T-helper 17 cell (primary cell): Measurements from ENCODE around the gene PROK1. TPM values are rescaled to one million over a fixed set of nuclear protein-coding genes. Genes with fewer than 3 reads are reported as not detected.
A peak's percentile ranks its signal among the peaks of the same experiment; 100 is the strongest.
"Not testable (repeated sequence)": the region's sequence is repeated elsewhere in the genome, so short reads cannot be mapped to it uniquely, and the experiment has no call there.

Source experiments
- ATAC-seq: fragments of 150-1000 bp; cut with Tn5 transposase; 2 replicates; pipeline ENCODE4 v1.10.0; 2021; ENCODE audit warnings: mild to moderate bottlenecking, moderate library complexity
- DNase-seq, 3 donors: peaks; one replicate each; pipeline versions ENCODE4 v3.0.0 to v3.0.0-alpha.2; 2020 to 2021
- H3K9me3 ChIP-seq: one replicate; pipeline ENCODE4 v1.7.0; 2013; ENCODE audit warnings: low read length, mild to moderate bottlenecking; ENCODE audit not compliant: control insufficient read depth, poor library complexity, severe bottlenecking
- H3K27ac Mint-ChIP-seq: one replicate; pipeline ENCODE4 v1.8.0; 2022; ENCODE audit warnings: mild to moderate bottlenecking, moderate library complexity, mixed read lengths
- H3K27me3 Mint-ChIP-seq: one replicate; pipeline ENCODE4 v1.8.0; 2022; ENCODE audit warnings: mixed read lengths
- H3K36me3 Mint-ChIP-seq: one replicate; pipeline ENCODE4 v1.8.0; 2022; ENCODE audit warnings: low read depth, mixed read lengths
- H3K4me1 Mint-ChIP-seq: one replicate; pipeline ENCODE4 v1.8.0; 2022; ENCODE audit warnings: mild to moderate bottlenecking, mixed read lengths
- H3K4me3 Mint-ChIP-seq: one replicate; pipeline ENCODE4 v1.8.0; 2022; ENCODE audit warnings: mild to moderate bottlenecking, moderate library complexity, mixed read lengths
- total RNA-seq, 4 donors: library from RNA in 2 of 4; stranded (reverse) in 2 of 4; gene quantifications; one replicate each; pipeline ENCODE4 v1.2.3 and lab custom pipeline; 2022 to 2026

PROK1 gene
- not detected for total RNA-seq
- total RNA-seq (lab: John Stamatoyannopoulos, UW): 0 to 0.23 reads per million in 2 donors

DNA sequence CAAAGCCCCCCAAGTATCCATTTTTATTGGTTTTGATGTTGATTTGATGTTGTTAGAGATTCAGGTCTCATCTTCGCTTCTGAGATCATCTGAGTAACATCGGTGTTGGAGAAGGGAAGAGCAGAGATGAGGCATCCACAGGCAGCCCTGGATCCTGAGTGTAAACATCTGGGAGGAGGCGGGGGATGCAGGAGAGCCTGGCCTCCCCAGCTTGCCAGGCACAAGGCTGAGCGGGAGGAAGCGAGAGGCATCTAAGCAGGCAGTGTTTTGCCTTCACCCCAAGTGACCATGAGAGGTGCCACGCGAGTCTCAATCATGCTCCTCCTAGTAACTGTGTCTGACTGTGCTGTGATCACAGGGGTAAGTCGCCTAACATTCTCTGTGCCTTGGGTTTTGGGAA, at the start of gene PROK1:
Gene PROK1, plus strand, starts transcription at position 221 of the 400 bp plus-strand sequence. Its CDS starts 68 bp downstream, at position 289.
- no peak for ATAC-seq
- H3K27ac Mint-ChIP-seq: peak within 1 kb of the TSS; percentile 32

DNA sequence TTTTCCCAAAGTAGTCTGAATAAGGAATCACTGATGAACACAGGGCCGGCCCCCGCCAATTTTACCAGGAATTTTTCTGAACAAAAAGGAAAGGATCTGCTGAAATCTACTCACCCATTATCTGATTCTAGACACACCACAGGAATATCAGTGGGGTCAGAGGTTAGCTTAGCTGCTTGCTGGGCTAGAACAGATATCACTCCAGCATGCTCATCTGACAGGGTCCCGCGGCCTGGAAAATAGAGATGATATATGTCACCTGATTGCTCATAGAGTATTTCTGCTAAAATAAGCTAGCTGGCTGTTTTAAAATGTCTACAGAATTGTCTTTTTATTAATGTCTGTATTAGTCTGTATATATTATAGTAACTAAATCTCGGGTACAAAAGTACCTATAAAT, 47.1 kb upstream of the PROK1 start:
- H3K4me3 Mint-ChIP-seq: no peak overlapping the region
- peaks cover 15% of the 10 kb centered on the region for H3K4me1 Mint-ChIP-seq
- peaks cover 3% of the 10 kb centered on the region for H3K36me3 Mint-ChIP-seq
- no peaks in the 10 kb centered on the region for H3K27me3 Mint-ChIP-seq
- no peaks in the 10 kb centered on the region for H3K9me3 ChIP-seq
- no peak for DNase-seq
- ATAC-seq: no peak
- no peak overlapping the region for H3K27ac Mint-ChIP-seq

More for the DNA sequence above, at the start of gene PROK1:
- DNase-seq: no peak
- no peaks in the 10 kb centered on the region for H3K4me1 Mint-ChIP-seq
- H3K9me3 ChIP-seq: no peaks in the 10 kb centered on the region
- no peaks in the 10 kb centered on the region for H3K36me3 Mint-ChIP-seq
- peaks cover 37% of the 10 kb centered on the region for H3K27me3 Mint-ChIP-seq
- no peak within 1 kb of the TSS for H3K4me3 Mint-ChIP-seq

- DNase-seq: no peak
- ATAC-seq: no peak
- Mint-ChIP-seq H3K36me3 (peaks cover 3% of the 10 kb centered on the region), H3K27me3 (no peaks in the 10 kb centered on the region), H3K27ac (no peak overlapping the region), H3K4me3 (no peak overlapping the region), H3K4me1 (peaks cover 15% of the 10 kb centered on the region)
- H3K9me3 ChIP-seq: no peaks in the 10 kb centered on the region
These were observed 46.5 kb upstream of the PROK1 start for GRCh38 chr1:110404401-110404800.

- peaks cover 15% of the 10 kb centered on the region for H3K4me1 Mint-ChIP-seq
- not testable (repeated sequence) for H3K9me3 ChIP-seq, DNase-seq, H3K27me3 Mint-ChIP-seq, ATAC-seq, H3K36me3 Mint-ChIP-seq
- peak overlapping the region; percentile 100 for H3K27ac Mint-ChIP-seq
- peak overlapping the region; percentile 100 for H3K4me3 Mint-ChIP-seq
These were observed 44.5 kb upstream of the PROK1 start for GRCh38 chr1:110406407-110406806.

- Mint-ChIP-seq H3K27ac (peak within 1 kb of the TSS; percentile 100), H3K36me3 (peaks cover 3% of the 10 kb centered on the region), H3K27me3 (no peaks in the 10 kb centered on the region), H3K4me1 (peaks cover 17% of the 10 kb centered on the region), H3K4me3 (peak within 1 kb of the TSS; percentile 100)
- no peaks in the 10 kb centered on the region for H3K9me3 ChIP-seq
- DNase-seq (peak; percentile 77 to 84 (median 83)), ATAC-seq (peak; percentile 96)
These were observed 43.4 kb upstream of the PROK1 start, which contains the start of gene LAMTOR5 for GRCh38 chr1:110407260-110408210. Gene LAMTOR5, minus strand, starts transcription at chr1:110407694. Its CDS starts 74 bp downstream, at chr1:110407620.

DNA sequence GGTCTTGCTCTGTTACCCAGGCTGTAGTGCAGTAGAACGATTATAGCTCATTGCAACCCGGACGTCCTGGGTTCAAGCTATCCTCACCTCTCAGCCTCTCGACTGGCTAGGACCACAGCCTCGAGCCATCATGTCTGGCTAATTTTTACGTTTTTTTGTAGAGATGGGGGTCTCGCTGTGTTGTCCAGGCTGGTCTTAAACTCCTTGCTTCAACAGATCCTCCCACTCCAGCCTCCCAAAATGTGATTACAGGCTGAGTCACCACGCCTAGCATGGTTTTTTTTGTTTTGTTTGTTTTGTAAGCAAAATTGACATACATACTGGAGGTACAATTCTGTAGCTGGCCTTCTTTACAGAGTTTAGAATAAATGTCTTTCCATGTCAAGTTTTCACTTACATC, 42.5 kb upstream of the PROK1 start:
- Mint-ChIP-seq H3K27me3 (no peaks in the 10 kb centered on the region), H3K36me3 (peaks cover 3% of the 10 kb centered on the region), H3K27ac (peak overlapping the region; percentile 100), H3K4me3 (peak overlapping the region; percentile 79), H3K4me1 (peaks cover 20% of the 10 kb centered on the region)
- DNase-seq (no peak), ATAC-seq (no peak)
- no peaks in the 10 kb centered on the region for H3K9me3 ChIP-seq

DNA sequence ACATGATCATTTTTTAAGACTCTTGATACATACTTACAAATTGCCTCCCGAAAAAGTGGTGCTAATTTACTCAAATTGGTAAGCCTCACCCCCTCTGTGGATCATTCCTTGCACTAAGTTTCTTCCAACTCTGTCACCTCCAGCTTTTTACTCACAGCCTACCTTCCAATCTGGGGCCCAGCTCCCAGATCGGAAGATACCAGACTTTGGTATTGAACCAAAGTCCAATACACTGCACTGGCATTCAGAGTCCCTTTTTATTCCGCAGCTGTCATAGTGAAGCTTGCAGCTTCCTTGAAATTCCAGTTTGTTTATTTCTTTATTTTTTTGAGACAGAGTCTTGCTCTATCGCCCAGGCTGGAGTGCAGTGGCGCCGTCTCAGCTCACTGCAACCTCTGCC, 41.6 kb upstream of the PROK1 start:
- no peak overlapping the region for H3K4me3 Mint-ChIP-seq
- H3K9me3 ChIP-seq: no peaks in the 10 kb centered on the region
- H3K27ac Mint-ChIP-seq: no peak overlapping the region
- DNase-seq (no peak), ATAC-seq (no peak)
- no peaks in the 10 kb centered on the region for H3K27me3 Mint-ChIP-seq
- H3K36me3 Mint-ChIP-seq: peaks cover 3% of the 10 kb centered on the region
- H3K4me1 Mint-ChIP-seq: peaks cover 19% of the 10 kb centered on the region

DNA sequence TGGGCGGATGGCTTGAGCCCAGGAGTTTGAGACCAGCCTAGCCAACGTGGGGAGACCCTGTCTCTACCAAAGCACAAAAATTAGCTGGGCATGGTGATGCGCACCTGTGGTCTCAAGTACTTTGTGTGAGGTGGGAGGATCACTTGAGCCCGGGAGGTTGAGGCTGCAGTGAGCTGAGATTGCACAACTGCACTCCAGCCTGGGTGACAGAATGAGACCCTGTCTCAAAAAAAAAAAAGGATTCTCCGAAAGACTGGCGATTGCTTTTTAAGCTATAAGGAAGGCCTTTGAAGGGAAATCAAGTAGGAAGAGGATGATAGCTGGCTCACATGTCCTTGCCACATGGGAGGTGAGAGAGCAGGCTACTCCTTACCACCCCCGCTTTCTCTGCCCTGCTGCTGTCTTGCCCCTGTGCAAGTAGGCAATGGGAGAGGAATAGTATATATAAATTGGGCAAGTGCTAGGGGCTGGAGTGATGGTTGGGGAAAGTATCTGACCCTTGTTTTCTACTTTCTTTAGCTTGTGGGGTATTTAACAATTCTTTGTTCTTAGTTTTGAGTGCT, 39.7 kb upstream of the PROK1 start:
- H3K27me3 Mint-ChIP-seq: no peaks in the 10 kb centered on the region
- H3K36me3 Mint-ChIP-seq: peaks cover 3% of the 10 kb centered on the region
- no peak overlapping the region for H3K27ac Mint-ChIP-seq
- no peak for ATAC-seq
- H3K9me3 ChIP-seq: no peaks in the 10 kb centered on the region
- H3K4me3 Mint-ChIP-seq: no peak overlapping the region
- no peak for DNase-seq
- peaks cover 16% of the 10 kb centered on the region for H3K4me1 Mint-ChIP-seq

DNA sequence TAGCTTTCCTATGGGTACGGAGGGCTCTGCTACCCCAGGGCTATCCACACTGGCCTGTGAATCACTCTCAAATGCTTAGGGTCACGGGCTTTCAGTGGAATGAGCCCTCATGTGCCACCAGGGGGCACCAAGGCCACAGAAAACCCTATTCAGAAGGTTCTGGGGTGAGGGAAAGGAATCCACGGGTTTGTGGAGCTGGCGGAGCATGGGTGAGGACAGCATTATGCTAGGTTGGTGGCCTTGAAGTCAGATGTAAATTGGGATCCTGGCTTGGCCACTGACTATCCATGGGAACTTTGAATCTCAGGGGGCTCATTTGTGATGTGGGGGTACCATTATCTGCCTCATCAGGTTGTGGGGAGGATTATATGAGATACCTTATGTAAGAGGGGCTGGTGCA, 38.4 kb upstream of the PROK1 start:
- Mint-ChIP-seq H3K36me3 (peaks cover 1% of the 10 kb centered on the region), H3K27me3 (no peaks in the 10 kb centered on the region), H3K27ac (no peak overlapping the region)

DNA sequence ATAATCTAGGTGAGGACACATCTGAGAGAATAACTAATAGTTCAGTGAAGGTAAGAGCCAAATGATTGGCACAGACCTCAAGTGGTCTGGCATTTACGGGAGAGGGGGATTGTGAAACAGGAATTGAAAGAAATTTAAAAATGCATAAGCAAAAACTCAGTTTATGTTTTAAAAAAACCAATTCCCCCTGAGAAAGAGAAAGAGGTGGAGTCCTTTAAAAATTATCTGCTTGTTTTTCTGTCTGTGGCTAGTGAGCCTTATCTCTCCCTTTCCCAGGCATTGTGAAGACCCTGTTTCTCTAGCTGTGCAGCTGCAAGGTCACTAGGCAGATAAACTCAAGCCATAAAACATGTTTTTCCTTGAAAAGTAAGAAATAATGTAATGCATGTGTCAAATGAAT, 37.9 kb upstream of the PROK1 start:
- H3K4me3 Mint-ChIP-seq, H3K36me3 Mint-ChIP-seq, ATAC-seq, H3K9me3 ChIP-seq, H3K4me1 Mint-ChIP-seq, H3K27ac Mint-ChIP-seq, H3K27me3 Mint-ChIP-seq, DNase-seq: not testable (repeated sequence)

More for the DNA sequence above, 38.4 kb upstream of the PROK1 start:
- H3K4me3 Mint-ChIP-seq: no peak overlapping the region
- no peaks in the 10 kb centered on the region for H3K9me3 ChIP-seq
- DNase-seq (peak; percentile 41 to 55 (median 50)), ATAC-seq (peak; percentile 61)
- H3K4me1 Mint-ChIP-seq: peaks cover 13% of the 10 kb centered on the region

- no peak for DNase-seq
- Mint-ChIP-seq H3K4me1 (peaks cover 2% of the 10 kb centered on the region), H3K36me3 (peaks cover 4% of the 10 kb centered on the region), H3K27ac (no peak overlapping the region), H3K4me3 (no peak overlapping the region), H3K27me3 (peaks cover 3% of the 10 kb centered on the region)
- ATAC-seq: no peak
- H3K9me3 ChIP-seq: no peaks in the 10 kb centered on the region
These were observed 32.2 kb upstream of the PROK1 start for GRCh38 chr1:110418729-110419128.

DNA sequence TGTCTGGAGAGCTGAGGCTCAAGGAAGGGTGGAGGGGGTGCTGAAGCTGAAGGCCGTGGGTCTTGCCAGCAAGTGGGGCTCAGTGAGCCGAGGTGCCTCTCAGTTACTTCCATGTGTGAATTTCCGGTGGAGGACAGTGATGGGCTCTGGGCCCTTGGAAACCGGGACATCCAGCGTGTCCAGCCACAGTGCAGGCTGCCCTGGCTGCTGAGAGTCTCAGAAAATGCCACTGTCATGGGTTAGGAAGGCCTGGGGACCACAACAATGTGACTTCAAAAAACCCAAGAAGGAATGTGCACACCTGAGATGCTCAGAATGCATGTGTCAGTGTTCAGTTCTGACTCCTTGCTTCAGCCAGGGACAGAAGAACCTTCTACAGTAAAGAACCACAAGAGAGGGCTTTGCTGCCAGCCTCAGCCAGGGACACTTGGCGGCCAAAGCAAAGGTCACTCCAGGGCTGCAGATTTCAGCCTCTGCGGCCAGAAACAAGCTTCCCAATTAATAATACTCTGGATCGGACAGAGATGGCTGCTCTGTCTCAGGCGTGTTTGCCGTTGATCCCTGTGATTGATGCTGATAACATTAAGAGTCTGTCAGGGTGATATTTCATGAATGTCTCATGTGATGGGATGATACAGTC, 30.8 kb upstream of the PROK1 start:
- DNase-seq (no peak), ATAC-seq (no peak)
- no peaks in the 10 kb centered on the region for H3K9me3 ChIP-seq
- peaks cover 6% of the 10 kb centered on the region for H3K36me3 Mint-ChIP-seq
- H3K27me3 Mint-ChIP-seq: peaks cover 11% of the 10 kb centered on the region
- no peak overlapping the region for H3K27ac Mint-ChIP-seq
- H3K4me3 Mint-ChIP-seq: no peak overlapping the region
- peaks cover 2% of the 10 kb centered on the region for H3K4me1 Mint-ChIP-seq
